NCI-H446 treated with DMSO at 0.1 percent for 48 hours (cell line): Measurements from ENCODE around the gene PPIL6.

ENCODE experiments used
- DNase-seq: peaks from one replicate; lab custom pipeline; 2025; lab: John Stamatoyannopoulos, UW

PPIL6 gene

GRCh38 chr6:109440331-109441068 is at the start of gene PPIL6, which contains the start of gene SMPD2:
PPIL6 (minus strand) TSS chr6:109440628; CDS start chr6:109440590, 38 bp downstream.
SMPD2 (plus strand) TSS chr6:109440724; CDS start chr6:109441122, 398 bp downstream.
- DNase-seq = peak; percentile 50

DNA sequence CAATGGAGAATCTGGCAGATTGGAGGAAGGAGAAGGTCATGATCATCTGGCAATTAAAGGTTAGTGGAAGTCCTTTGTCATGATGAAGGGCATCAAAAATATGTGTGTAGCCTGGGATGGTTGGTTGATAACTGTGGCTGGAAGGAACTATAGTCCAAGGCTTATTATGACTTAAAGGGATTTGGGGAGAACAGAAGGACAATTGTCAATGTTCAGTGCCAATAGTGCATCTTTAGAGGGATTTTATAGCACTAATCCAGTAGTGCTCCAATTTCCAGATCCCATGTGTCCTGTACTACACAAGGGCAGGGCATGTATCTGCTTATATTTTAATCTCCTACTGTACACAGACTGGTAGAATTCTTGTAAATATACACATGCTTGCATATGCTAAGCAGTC is 47.6 kb upstream of the PPIL6 start:
- no peak for DNase-seq

GRCh38 chr6:109486068-109486467 is 45.6 kb upstream of the PPIL6 start:
- no peak for DNase-seq

GRCh38 chr6:109485266-109485935 is 45.0 kb upstream of the PPIL6 start:
- peak; percentile 10 for DNase-seq

GRCh38 chr6:109484122-109484521 is 43.7 kb upstream of the PPIL6 start:
- DNase-seq = no peak

DNA sequence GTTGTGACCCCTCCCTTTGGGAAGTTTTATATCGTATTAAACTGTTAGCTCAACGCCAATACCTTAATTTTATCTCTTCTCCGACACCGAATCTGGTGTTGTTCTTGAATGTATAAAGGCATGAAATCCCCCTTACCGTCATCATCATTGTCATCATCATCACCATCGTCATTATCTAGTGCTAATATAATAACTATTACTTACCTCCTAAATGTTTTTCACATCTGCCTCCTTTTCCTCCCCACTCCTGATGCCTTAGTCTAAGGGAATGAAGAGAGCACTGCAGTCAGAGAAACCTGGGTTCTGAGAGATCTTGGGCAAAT is 43.3 kb upstream of the PPIL6 start:
- DNase-seq = no peak

DNA sequence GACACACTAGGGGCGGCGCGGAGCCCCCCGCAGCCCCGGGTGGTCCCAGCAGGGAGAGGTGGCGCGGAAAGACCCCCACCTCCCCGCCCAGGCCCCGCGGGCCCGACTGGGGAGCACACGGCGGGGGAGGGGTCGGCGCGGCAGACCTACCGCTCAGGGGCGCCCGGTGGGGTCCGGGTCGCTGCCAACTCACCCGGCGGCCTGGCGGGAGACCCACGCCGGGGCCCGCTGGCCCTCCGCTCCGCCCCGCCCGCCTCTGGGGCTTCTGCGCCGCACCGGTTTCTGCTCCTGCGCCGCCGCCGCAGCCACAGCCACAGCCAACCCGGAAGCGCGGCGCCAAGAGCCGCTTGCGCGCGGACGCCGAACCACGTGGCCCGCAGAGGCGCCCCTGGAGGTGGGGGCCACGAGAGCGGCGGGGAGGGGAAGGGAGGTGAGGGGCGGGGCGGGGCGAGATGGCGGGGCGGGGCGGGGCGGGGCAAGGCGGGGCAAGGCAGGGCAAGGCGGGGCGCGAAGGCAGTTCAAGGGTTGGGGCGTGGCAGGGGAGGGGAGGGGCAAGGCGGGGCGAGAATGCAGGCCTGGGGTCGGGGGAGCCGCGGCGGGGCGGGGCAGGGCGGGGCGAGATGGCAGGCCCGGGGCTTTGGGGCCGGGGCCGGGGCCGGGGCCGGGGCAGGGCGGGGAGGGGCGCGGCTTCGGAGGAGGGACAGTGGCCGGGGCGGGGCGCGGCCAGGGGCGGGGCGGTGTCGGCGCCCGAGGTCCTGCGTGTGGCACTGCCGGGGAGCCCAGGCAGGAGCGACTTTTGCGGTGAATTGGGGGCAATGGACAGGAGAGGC is 42.7 kb upstream of the PPIL6 start, which contains the start of gene ZBTB24:
TSS of gene ZBTB24 (minus strand) at position 315 of the 830 bp plus-strand sequence. CDS start 1,193 bp downstream, outside the sequence.
- DNase-seq = peak; percentile 78

- no peak for DNase-seq
Measured at GRCh38 chr6:109480993-109481480, 40.6 kb upstream of the PPIL6 start.

DNA sequence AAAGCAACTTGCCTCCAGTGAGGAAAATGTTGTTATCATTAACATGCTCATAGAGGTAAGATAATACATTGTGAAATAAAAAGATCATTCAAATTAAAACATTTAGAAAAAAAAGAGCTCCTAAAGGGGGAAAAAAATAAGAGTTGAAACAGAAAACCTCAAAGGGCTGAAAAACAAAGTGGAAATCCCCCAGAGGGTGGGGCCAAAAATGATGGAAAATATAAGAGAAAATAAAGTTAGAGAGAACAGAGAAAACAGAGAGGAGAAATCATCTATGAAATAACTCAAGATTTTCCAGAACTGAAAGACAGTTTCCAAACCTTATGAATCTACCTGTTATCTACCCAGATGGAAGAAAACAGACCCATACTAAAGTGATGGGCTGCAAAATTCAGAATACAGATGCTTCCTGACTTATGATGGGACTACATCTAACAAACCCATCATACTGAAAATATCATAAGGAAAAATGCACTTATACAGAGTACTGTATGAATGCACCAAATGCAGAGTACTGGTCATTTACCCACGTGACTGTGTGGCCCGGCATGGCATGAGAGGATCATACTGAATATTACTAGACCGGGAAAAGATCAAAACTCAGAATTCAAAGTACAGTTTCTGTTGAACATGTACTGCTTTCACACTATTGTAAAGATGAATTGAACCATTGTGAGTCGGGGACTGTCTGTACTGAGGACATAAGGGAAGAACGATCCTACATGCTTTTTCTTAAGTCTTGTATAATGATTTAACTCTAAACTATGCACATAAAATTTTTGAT is 38.6 kb upstream of the PPIL6 start:
- DNase-seq = no peak

GRCh38 chr6:109478222-109478805 is 37.9 kb upstream of the PPIL6 start:
- no peak for DNase-seq

- DNase-seq = no peak
Measured at GRCh38 chr6:109477725-109478124, 37.3 kb upstream of the PPIL6 start.

- no peak for DNase-seq
Measured at GRCh38 chr6:109477184-109477583, 36.8 kb upstream of the PPIL6 start.

DNA sequence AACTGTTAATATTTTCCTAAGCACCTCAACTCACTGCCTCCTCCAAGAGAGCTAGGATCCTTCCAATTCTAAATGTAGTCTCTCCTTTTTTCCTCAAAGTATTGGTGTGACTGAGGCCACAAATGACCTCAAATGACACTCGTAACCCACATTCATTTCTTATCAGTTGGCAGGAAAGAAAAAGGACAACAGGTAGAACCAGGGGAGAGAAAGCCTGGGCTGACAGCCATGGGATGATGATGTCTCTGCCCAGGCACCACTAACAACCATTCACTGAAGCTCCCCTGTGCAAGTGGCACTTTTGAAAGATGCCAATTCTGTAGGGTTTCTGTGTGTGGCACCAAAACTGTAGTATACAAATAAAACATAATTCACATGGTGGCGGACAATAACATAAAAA is 35.2 kb upstream of the PPIL6 start:
- DNase-seq = no peak

DNA sequence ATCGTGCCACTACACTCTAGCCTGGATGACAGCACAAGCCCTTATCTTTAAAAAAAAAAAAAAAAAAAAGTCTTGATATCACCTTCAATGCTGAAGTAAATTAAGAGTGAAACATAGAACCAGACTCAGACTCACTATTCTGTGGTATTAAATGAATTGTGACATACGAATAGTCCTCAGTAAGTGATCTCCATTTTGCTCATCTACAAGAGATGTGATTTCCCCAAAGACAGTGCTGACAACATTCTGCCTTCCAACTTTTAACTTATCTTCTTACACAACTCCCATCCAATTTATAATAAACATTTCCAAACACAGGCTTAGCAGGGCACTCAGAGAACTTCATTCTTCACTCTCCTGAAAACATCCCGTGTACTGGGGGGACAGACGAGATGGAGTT is 34.6 kb upstream of the PPIL6 start:
- no peak for DNase-seq

DNA sequence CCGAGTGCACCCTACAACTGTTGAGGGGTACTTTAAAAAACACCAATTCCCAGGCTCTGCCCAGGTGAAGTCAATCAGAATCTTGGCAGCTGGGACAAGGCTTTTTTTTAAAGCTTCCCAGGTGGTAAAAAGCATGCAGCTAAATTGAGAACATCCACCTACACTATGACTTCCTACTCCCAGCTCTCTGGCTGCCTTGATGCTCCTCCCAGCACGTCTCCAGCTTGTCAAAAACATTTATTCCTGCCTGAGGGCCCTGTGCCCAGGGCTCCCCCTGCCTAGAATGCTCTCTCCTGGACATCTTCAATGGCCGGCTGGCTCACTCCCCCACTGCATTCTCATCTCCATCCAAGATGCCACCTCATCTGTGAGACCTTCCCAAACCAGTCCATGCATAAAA is 32.7 kb upstream of the PPIL6 start:
- no peak for DNase-seq

DNA sequence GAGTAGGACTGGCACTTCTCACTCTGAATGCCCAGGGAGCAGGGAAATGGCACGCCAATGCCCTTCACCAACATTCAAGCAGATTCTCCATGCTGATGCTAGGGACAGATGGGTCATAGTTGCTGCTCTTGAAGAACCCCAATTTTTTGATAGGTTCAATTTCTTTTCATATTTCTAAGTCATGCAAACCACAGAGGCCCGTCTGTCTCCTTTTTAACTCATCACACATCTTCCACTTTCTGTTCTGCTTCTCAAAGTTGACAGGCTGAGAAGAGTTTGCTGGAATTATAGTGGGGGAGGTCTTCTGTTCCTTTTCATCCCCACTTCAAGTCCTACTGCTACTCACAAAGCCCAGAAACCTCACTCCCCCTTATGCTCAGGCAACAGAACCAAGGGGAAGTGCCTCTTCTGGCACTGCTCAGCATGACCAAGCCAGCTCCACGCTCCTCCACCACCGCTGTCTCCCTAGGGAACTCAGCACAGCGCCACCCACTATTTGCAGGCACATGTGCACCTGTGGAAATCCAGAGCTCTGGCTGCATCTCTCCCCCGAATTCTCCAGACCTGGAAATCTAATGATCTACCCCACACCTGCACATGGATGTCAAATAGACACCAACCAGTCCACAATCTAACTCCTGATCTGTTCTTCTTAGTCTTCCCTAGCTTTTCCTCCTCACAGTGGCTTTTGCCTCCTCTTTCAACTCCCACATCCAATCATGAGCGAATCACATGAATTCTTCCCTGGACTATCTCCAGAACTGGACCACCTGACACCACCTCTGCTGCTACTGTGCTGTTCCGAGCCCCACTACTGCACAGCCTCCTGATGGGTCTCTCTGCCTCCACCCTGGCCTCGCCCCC is 31.9 kb upstream of the PPIL6 start:
- DNase-seq = no peak

DNA sequence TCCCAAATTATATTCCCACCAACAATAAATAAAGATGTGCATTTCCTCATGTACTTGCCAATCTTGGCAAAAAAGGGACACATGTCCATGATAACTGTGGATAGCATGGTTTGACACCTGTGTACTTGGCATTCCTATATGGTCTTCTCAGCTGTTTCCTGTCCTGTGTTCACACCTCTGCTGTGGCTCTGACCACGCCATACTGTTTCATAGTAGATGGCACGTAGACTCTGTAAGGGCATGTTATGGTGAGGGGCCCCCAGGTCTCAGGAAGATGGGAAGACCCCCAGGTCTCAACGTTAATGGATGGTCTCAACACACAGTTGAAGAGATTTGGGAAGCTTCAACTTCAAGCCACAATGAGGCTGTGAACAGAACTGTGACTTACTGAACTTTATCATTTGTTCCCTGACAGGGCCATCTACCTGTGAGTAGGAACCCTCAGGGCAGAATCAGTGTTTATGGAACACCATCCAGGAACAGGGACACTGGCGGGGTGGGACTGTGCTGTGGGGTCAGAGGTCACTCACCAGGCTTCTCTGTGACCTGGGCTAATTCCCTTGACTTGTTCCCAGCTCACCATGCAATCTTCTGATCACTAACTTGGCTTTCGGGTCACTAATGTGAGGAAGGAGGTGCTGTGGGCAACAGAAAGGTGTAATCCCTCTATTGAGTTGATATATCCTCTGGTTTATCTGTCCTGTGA is 30.8 kb upstream of the PPIL6 start:
- no peak for DNase-seq

- DNase-seq = no peak
Measured at GRCh38 chr6:109469591-109470189, 29.3 kb upstream of the PPIL6 start.

GRCh38 chr6:109467696-109468095 is 27.3 kb upstream of the PPIL6 start:
- DNase-seq = no peak
